Fibroblast of lung (primary cell): ENCODE measurements around the gene GALNT12.

ENCODE experiments used
- EZH2 ChIP-seq: IDR thresholded peaks from 2 replicates; pipeline ENCODE4 v1.5.1; 2012; ENCODE audit warnings: low read length, control low read depth, mild to moderate bottlenecking; ENCODE audit errors: missing control alignments
- TF ChIP-seq, protein P1 (sequence below), 2 donors: IDR thresholded peaks in 1 of 2; conservative IDR thresholded peaks in 1 of 2; 1 replicate in 1 of 2; 2 replicates in 1 of 2; pipeline ENCODE4 v1.5.1; 2011 to 2012; ENCODE audit warnings: low read length in 2 of 2, control low read depth in 1 of 2, inconsistent platforms in 1 of 2, low read depth in 1 of 2, mild to moderate bottlenecking in 1 of 2

DNA sequence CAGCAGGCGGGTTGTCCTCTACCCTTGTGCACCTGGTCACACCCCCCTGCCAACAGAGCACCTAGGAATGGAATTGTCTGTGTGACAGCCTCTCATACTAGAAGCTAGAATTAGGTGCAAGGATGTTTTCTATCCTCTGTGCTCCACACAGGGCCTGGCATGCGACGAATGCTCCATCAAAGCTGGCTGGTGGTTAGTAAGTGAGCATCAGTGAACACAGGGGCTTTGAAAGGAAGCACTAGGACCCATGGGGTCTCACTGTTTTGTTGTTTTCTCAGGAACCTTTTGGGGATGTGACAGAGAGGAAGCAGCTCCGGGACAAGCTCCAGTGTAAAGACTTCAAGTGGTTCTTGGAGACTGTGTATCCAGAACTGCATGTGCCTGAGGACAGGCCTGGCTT lies 32.3 kb downstream of the GALNT12 start:
- TF ChIP-seq, protein P1, sequence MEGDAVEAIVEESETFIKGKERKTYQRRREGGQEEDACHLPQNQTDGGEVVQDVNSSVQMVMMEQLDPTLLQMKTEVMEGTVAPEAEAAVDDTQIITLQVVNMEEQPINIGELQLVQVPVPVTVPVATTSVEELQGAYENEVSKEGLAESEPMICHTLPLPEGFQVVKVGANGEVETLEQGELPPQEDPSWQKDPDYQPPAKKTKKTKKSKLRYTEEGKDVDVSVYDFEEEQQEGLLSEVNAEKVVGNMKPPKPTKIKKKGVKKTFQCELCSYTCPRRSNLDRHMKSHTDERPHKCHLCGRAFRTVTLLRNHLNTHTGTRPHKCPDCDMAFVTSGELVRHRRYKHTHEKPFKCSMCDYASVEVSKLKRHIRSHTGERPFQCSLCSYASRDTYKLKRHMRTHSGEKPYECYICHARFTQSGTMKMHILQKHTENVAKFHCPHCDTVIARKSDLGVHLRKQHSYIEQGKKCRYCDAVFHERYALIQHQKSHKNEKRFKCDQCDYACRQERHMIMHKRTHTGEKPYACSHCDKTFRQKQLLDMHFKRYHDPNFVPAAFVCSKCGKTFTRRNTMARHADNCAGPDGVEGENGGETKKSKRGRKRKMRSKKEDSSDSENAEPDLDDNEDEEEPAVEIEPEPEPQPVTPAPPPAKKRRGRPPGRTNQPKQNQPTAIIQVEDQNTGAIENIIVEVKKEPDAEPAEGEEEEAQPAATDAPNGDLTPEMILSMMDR (conservative IDR thresholded peaks at IDR 0.05 in 1 of 2, IDR thresholded peaks at IDR 0.05 in 1 of 2; ENCODE audit: low read depth in 1 of 2, low read length in 2 of 2): no peak
- no peak for TF ChIP-seq EZH2
